K562 (cell line): ENCODE results near the gene SNRPD2. TPM values are rescaled to one million over a fixed set of nuclear protein-coding genes. Genes with fewer than 3 reads are reported as not detected.

Experiments used
- CCAR2 ChIP-seq: fragments of 200-400 bp; formaldehyde crosslinking; IDR thresholded peaks from 2 replicates; pipeline ENCODE4 v1.6.1; 2017; ENCODE audit warnings: mild to moderate bottlenecking, low read depth, low read length
- DMBX1 ChIP-seq: fragments of 250-450 bp; sonication (Bioruptor Pico); IDR thresholded peaks from 2 replicates; pipeline ENCODE4 v1.8.0; 2022; ENCODE audit warnings: inconsistent platforms, mild to moderate bottlenecking, moderate library complexity, borderline replicate concordance
- E2F3 ChIP-seq: fragments of 250-450 bp; sonication (Bioruptor Pico); IDR thresholded peaks from 2 replicates; pipeline ENCODE4 v1.4.0; 2020; ENCODE audit warnings: mild to moderate bottlenecking
- ESRRA ChIP-seq: fragments of 450-650 bp; IDR thresholded peaks from 2 replicates; pipeline ENCODE4 v1.6.1; 2014; ENCODE audit warnings: low read depth, mild to moderate bottlenecking, moderate library complexity, borderline replicate concordance
- ETV5 ChIP-seq: sonication (generic); formaldehyde crosslinking; IDR thresholded peaks from 2 replicates; pipeline ENCODE4 v1.4.0; 2020; ENCODE audit warnings: low read depth, mild to moderate bottlenecking, missing genetic modification reagents
- NR1H2 ChIP-seq: sonication (generic); formaldehyde crosslinking; IDR thresholded peaks from 2 replicates; pipeline ENCODE4 v1.4.0; 2020; ENCODE audit warnings: mild to moderate bottlenecking, missing genetic modification reagents
- NR2C1 ChIP-seq, 2 experiments: fragments of 450-650 bp; IDR thresholded peaks; 2 replicates each; pipeline ENCODE4 v1.6.1; 2017; ENCODE audit warnings: mild to moderate bottlenecking in 2 of 2, antibody characterized with exemption in 1 of 2, inconsistent platforms in 1 of 2, missing compliant biosample characterization in 1 of 2, missing genetic modification characterization in 1 of 2
- RBFOX2 ChIP-seq: fragments of 200-400 bp; formaldehyde crosslinking; IDR thresholded peaks from 2 replicates; pipeline ENCODE4 v1.6.1; 2017; ENCODE audit warnings: low read depth, mild to moderate bottlenecking, low read length, moderate library complexity
- RREB1 ChIP-seq: fragments of 250-450 bp; sonication (Bioruptor Pico); IDR thresholded peaks from 2 replicates; pipeline ENCODE4 v1.4.0; 2020
- SAFB ChIP-seq: fragments of 200-400 bp; formaldehyde crosslinking; IDR thresholded peaks from 2 replicates; pipeline ENCODE4 v1.6.1; 2017; ENCODE audit warnings: low read depth, low read length, borderline replicate concordance
- SNRNP70 ChIP-seq: fragments of 200-400 bp; formaldehyde crosslinking; optimal IDR thresholded peaks from 2 replicates; pipeline ENCODE3; 2017; ENCODE audit warnings: low read depth, low read length
- ZBTB33 ChIP-seq: sonication (generic); formaldehyde crosslinking; IDR thresholded peaks from 2 replicates; pipeline ENCODE4 v1.8.1; 2023; ENCODE audit warnings: mild to moderate bottlenecking, missing genetic modification reagents
- ZNF197 ChIP-seq: fragments of 200-800 bp; sonication (Bioruptor generic); IDR thresholded peaks from 2 replicates; pipeline ENCODE4 v1.6.1; 2016; ENCODE audit warnings: low read depth, missing genetic modification characterization, missing compliant biosample characterization
- ZNF239 ChIP-seq: fragments of 250-450 bp; sonication (Bioruptor Pico); IDR thresholded peaks from 2 replicates; pipeline ENCODE4 v1.4.0; 2020; ENCODE audit warnings: mild to moderate bottlenecking
- polyA plus RNA-seq, 8 experiments: library from polyadenylated mRNA; depleted of rRNA in 4 of 8; stranded (reverse) in 5 of 8; unstranded in 3 of 8; fragments of >200 nt; fragmentation: Nextera tagmentation in 2 of 8; fragmentation: Illumina TruSeq in 1 of 8; extraction: Ambion mirVana in 2 of 8; extraction: Trizol in 1 of 8; gene quantifications; 2 replicates each; pipeline versions ENCODE4 v1.2.1 to v1.2.3, GENCODE V29; 2011 to 2014; ENCODE audit warnings: inconsistent platforms in 1 of 8, missing spikeins in 1 of 8
- total RNA-seq, 7 experiments: library from RNA; depleted of rRNA in 6 of 7; stranded (reverse); fragments of >200 nt in 6 of 7; fragmentation: Illumina TruSeq in 2 of 7; extraction: Trizol in 2 of 7; gene quantifications; 2 replicates each; pipeline versions ENCODE4 v1.2.1 to v1.2.3, GENCODE V29; 2011 to 2021; ENCODE audit warnings: low replicate concordance in 1 of 7
- TF ChIP-seq, protein P1 (sequence below): fragments of 150-350 bp; IDR thresholded peaks from 2 replicates; pipeline ENCODE4 v1.6.1; 2014; ENCODE audit warnings: low read depth, mild to moderate bottlenecking, low read length, borderline replicate concordance

SNRPD2 gene
- total and polyA plus RNA-seq, 9 of the 15 experiments (the other 6 are each of a cell fraction or from before 2014, with no cell fraction given), result 728 to 4,411 (median 1,029) TPM

- TF ChIP-seq ZBTB33 (CRISPR knock-in tag) (no peak), SAFB (no peak), ETV5 (CRISPR knock-in tag) (peak; percentile 55; the same call in 1 of the 2 replicates), RREB1 (CRISPR knock-in tag) (no peak), E2F3 (no peak), NR2C1 (IDR thresholded peaks at IDR 0.05) (no peak), NR2C1 (tag; IDR thresholded peaks at IDR 0.05) (no peak), CCAR2 (no peak), RBFOX2 (peak; percentile 86), DMBX1 (CRISPR knock-in tag) (no peak), ESRRA (no peak), SNRNP70 (no peak), ZNF197 (no peak), NR1H2 (CRISPR knock-in tag) (no peak), ZNF239 (CRISPR knock-in tag) (no peak)
- TF ChIP-seq, protein P1, sequence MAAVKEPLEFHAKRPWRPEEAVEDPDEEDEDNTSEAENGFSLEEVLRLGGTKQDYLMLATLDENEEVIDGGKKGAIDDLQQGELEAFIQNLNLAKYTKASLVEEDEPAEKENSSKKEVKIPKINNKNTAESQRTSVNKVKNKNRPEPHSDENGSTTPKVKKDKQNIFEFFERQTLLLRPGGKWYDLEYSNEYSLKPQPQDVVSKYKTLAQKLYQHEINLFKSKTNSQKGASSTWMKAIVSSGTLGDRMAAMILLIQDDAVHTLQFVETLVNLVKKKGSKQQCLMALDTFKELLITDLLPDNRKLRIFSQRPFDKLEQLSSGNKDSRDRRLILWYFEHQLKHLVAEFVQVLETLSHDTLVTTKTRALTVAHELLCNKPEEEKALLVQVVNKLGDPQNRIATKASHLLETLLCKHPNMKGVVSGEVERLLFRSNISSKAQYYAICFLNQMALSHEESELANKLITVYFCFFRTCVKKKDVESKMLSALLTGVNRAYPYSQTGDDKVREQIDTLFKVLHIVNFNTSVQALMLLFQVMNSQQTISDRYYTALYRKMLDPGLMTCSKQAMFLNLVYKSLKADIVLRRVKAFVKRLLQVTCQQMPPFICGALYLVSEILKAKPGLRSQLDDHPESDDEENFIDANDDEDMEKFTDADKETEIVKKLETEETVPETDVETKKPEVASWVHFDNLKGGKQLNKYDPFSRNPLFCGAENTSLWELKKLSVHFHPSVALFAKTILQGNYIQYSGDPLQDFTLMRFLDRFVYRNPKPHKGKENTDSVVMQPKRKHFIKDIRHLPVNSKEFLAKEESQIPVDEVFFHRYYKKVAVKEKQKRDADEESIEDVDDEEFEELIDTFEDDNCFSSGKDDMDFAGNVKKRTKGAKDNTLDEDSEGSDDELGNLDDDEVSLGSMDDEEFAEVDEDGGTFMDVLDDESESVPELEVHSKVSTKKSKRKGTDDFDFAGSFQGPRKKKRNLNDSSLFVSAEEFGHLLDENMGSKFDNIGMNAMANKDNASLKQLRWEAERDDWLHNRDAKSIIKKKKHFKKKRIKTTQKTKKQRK, result peak; percentile 64; the same call in 1 of the 2 replicates
Measured at GRCh38 chr19:45692187-45693105, 693 bp upstream of the SNRPD2 start, which contains the start of gene QPCTL (continued).
